NK-92 treated with Interleukin-12 subunit alpha and Interleukin-12 subunit beta, amount 100 ng/mL, for 24 hours (cell line): ENCODE results near the gene CLEC4E.
"Not testable (repeated sequence)": the region's sequence is repeated elsewhere in the genome, so short reads cannot be mapped to it uniquely, and the experiment has no call there.

Source experiments
- DNase-seq: peaks from one replicate; lab custom pipeline; 2025; lab: John Stamatoyannopoulos, UW

CLEC4E gene

DNA sequence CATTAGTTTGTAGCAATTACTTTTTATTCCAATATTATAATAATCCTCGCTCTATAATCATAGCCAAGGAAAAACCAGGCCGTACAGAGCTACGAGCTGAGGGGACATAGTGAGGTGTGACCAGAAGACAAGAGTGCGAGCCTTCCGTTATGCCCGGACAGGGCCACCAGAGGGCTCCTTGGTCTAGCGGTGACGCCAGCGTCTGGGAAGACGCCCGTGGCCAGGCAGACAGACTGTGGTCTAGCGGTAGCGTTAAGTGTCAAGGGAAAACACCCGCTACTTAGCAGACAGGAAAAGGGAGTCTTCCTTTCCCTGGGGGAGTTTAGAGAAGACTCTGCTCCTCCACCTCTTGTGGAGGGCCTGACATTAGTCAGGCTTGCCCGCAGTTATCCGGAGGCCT is 2.9 kb downstream of the CLEC4E start:
- DNase-seq = not testable (repeated sequence)

DNA sequence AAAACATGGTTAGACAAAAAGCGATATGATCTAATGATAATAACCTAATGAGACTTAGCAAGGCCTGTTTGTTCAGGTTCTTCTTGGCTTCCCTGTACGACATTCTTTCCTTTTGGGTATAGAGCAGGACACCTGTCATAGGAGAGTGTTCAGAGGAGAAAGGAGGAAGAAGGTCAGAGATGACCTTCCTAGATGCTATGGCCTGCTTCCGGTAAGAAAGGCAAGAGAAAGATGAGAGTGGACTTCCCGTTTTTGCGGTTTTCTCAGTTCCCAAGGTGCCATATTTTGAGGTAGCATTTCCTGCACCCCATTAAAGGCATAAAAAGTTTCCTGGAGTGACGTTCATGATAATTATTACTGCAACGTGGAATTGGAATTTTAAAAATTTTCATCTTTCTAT is 8.7 kb downstream of the CLEC4E start:
- no peak for DNase-seq

GRCh38 chr12:8527250-8528130 is 13.2 kb downstream of the CLEC4E start:
- DNase-seq = no peak

- no peak for DNase-seq
These were observed 21.5 kb downstream of the CLEC4E start for GRCh38 chr12:8519171-8519570.

DNA sequence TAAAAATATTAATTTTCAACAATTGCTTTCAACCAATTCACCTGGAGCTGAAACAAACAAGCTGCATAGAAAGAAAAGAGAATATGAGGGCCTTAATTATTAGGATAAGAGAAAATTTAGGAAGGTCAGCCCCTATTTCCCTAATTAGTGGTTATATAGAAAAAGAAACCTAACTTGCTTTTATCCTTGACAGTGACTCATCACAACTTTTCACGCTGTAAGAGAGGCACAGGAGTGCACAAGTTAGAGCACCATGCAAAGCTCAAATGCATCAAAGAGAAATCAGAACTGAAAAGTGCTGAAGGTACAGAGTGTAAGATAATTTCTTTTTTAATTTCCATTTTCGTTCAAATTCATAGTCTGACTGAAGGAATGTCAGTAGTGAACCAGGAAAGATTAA is 22.7 kb downstream of the CLEC4E start:
- DNase-seq = no peak

GRCh38 chr12:8513256-8513655 is 27.4 kb downstream of the CLEC4E start, which contains the start of gene CLEC4D:
Gene CLEC4D (plus strand): TSS chr12:8513503. CDS start chr12:8513733, 230 bp downstream.
- no peak for DNase-seq

DNA sequence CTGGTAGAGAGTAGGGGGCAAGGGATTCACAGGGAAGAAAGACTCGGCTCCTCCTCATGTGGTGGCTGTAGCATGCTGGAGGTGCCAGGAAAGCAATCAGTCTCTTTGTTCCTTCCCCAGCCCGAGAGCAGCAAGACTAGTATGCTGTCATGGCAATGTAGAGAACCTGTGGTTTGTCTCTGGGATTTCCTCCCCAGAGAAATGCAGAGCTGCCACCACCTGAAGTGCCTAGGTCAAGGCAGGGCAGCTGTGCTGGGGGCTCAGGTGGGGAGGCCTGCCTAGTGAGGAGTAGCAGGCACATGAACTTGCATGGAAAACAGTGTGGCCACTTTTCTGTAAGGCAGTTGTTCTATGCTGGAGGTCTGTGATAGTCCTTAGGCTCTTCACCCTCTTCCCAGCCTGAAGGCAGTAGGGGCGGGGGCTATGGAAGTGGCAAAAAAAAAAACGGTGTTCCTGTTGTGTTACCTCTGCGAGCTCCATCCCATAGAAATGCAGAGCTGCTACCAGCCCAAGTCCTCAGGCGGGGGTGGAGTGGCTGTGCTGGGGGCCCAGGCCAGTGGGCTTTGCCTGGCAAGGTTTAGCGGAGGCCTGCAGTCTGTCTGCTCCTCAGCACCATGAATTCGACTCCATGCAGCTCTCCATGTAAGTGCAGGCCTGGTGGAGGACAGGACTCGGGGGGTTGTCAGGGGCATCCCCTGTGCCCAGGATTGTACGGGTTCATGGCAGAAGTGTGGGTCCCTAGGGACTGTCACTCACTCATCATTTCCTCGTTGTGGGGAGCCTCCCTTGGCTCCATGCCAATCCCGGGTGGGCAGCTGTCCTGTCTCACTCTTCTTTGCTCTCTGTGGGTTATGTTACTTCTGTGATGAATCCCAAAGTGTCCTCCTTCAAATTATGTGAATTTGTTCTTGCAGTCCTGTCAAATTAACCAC is 31.5 kb downstream of the CLEC4E start:
- DNase-seq = no peak

DNA sequence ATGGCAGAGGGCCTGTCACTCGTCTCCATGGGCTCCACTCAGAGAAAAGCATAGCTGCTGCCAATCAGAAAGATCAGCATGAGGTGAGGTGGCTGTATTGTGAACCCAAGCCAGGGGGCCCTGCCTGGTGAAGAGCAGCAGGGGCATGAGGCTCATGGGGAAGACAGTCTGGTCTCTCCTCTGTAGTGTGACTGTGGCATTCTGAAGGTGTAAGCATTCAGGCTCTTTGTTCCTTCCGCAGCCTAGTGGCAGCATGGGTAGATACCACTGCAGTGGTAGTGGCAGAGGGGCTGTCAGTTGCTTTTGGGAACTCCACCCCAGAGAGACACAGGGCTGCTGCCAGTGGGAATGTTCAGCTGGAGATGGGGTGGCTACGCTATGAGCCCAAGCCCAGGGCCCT is 32.5 kb downstream of the CLEC4E start:
- no peak for DNase-seq

DNA sequence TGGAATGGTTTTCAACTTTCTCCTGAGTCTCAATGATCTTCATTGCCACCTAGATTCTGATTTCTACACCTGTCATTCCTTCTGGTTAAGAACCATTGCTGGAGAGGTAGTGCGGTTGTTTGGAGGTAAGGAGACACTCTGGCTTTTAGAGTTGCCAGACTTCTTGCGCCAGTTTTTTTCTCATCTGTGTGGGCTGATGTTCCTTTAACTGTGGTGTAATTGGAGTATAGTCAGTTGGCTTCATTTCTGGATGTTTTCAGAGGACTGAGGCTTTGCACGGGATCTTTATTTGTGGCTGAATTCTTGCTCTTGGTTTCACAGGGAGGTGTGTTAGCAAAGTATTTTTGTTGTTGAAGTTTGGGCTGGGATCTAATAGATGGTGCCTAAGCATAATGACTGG is 33.1 kb downstream of the CLEC4E start:
- DNase-seq = no peak

DNA sequence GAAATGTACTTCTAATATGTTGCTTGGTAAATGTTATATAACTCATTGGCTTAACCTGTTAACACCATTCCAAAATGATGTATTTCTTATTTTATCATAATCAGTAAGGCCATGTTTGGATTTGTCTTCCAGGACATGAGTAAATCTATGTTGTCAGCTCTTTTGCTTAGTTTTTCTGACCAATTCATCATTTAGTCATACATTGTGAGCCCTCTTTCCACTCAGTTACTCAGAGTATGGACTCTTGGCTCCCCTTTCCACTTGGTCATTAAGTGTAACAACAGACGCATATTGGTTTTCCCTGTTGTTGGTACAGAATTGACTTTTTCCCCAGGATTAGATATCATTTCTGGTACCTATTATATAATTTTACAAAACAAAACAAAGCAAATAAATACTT is 36.4 kb downstream of the CLEC4E start:
- no peak for DNase-seq

DNA sequence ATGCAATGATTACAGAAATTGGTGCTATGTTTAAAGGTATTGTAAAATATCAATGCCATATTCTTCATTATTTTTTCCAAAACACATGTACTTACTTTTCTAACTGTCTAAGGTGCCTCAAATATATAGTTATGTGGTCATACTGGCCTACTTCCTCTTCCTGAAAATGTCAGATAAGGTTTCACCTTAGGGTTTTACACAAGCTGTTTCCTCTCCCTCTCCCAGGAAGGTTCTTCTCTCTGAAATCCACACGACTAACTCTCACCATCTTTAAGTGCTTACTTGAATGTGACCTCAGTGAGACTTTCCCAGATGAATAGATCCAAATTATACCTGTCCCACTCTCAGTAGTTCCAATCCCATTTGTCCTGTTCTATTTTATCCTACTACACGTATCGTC is 39.0 kb downstream of the CLEC4E start:
- DNase-seq = no peak

- DNase-seq = no peak
These were observed 41.1 kb downstream of the CLEC4E start for GRCh38 chr12:8499616-8500015.

DNA sequence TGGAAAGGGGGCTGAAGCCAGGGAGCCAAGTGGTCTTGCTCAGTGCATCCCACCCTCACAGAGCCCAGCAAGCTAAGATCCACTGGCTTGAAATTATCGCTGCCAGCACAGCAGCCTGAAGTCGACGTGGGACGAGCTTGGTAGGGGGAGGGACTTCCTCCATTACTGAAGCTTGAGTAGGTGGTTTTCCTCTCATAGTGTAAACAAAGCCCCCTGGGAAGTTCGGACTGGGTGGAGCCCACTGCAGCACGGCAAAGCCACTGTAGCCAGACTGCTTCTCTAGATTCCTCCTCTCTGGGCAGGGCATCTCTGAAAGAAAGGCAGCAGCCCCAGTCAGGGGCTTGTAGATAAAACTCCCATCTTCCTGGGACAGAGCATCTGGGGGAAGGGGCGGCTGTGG is 44.6 kb downstream of the CLEC4E start:
- DNase-seq = not testable (repeated sequence)

GRCh38 chr12:8495671-8496070 is 45.0 kb downstream of the CLEC4E start:
- DNase-seq = not testable (repeated sequence)

DNA sequence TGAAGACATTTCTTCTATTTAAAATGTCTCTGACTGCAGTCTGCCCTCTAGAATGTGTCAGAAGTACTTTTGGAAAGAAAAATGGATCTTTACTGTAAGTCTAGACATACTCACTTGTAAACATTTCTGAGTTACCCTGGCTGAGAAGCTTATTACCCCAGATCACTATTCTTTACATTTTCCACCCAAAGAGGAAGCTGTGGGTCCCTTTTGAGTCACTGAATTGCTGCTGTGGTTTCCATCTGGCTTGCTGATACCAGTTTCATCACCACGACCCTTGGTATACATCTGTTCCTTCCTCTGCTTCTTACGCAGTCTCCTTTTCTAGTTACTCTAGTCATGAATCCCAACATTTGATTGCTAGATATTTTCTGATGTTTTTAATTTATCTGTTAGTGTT is 47.6 kb downstream of the CLEC4E start:
- peak; percentile 2 for DNase-seq

GRCh38 chr12:8491646-8492530 is 48.8 kb downstream of the CLEC4E start:
- DNase-seq = no peak
